GM12864 (cell line): ENCODE results near the gene CBLL1.

Source experiments
- DNase-seq: peaks from one replicate; pipeline ENCODE4 v3.0.0-alpha.2; 2011; ENCODE audit warnings: low read depth
- H3K4me3 ChIP-seq: 2 replicates; pipeline ENCODE4 v1.5.1; 2011; ENCODE audit warnings: mild to moderate bottlenecking, low read depth, low read length, control low read depth
- CTCF ChIP-seq: IDR thresholded peaks from 2 replicates; pipeline ENCODE4 v1.5.1; 2011; ENCODE audit warnings: low read depth, mild to moderate bottlenecking, moderate library complexity, low read length, control low read depth, inconsistent platforms; ENCODE audit errors: missing control alignments

CBLL1 gene

DNA sequence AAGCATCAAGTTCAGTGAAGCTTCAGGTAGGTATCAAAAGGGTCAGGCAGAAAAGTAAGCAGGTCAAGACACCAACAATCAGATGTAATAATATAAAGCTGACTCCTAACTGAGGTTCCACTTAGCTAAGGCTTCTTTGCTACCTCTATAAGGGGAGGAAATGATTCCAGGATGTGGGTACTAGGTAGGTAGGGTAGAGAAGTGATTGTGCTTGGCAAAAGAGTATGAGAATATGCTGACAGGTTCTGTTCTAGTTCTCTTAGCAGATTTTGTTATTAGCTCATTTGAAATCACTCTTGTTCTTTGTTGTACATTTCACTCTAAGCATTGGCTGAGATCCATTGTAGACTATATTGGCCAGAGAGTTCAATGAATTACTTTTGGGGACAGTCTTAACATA is 40.7 kb upstream of the CBLL1 start:
- TF ChIP-seq CTCF = no peak
- DNase-seq = no peak
- H3K4me3 ChIP-seq = no peak overlapping the region

DNA sequence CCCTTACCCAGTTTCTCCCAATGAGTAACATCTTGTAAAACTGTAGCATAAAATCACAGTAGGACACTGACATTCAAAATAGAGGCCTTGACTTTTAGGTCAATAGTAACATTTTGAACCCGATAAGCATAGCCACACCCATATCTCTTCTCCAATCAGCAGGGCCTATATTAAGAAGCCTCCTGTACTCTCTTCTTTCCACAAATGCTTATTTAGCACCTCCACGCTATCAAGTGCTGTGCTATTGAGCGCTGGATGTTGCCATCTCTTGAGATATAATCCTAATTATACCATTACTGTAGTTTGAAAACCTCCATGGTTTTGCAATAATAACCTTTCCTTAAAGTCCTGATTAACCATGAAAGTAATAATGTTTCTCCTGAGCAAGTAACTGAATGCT is 40.1 kb upstream of the CBLL1 start:
- DNase-seq = no peak
- no peak for TF ChIP-seq CTCF
- H3K4me3 ChIP-seq = no peak overlapping the region

GRCh38 chr7:107708956-107709355 is 35.0 kb upstream of the CBLL1 start:
- no peak for TF ChIP-seq CTCF
- H3K4me3 ChIP-seq = no peak overlapping the region
- no peak for DNase-seq

- no peak for DNase-seq
- no peak for TF ChIP-seq CTCF
- no peak overlapping the region for H3K4me3 ChIP-seq
Observed at GRCh38 chr7:107711301-107711700, 32.6 kb upstream of the CBLL1 start.

DNA sequence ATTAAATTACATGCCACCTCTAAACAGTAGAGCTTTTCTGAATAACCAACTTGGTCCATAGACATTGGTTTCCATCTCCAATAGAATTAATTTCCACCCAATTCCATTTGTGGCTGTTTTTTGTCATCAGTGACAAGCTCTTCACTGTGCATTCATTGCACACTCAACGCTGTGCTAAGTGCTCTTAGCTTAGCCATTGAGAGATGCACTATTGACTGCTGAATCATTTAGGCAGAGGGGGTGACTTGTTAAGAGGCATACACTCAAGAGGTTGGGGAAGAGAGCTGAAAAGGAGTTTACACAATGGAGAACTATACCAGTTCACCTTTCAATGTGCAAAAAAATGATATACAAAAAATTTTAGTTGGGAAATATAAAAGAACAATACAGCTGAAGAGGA is 31.9 kb upstream of the CBLL1 start:
- H3K4me3 ChIP-seq = no peak overlapping the region
- no peak for DNase-seq
- no peak for TF ChIP-seq CTCF

GRCh38 chr7:107712896-107713295 is 31.0 kb upstream of the CBLL1 start:
- DNase-seq = no peak
- H3K4me3 ChIP-seq = no peak overlapping the region
- TF ChIP-seq CTCF = no peak

DNA sequence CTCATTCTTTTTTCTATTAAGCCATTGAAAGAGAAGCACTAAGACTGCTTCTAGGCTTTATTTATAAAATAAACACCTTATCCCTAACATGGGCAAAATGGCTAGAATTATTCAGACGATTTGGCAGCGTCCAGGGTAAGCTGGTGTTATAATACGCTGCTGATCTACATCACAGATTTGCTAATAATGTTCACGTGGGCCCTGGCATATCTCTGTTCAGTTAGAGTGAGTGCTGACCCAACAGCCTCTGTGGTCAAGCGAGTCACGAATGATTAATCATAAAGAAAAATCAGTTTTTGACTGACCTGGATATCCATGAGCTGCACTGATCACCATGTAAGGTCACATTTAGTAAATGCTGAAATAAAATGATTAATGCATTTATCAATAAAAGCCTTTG is 28.4 kb upstream of the CBLL1 start:
- no peak for DNase-seq
- TF ChIP-seq CTCF = no peak
- H3K4me3 ChIP-seq = no peak overlapping the region
